Stimulated activated CD4-positive, alpha-beta T cell treated with anti-CD3 and anti-CD28 coated beads, Interleukin-1b, Interleukin-23, amount 100 ng/mL, for 24 hours (primary cell): Measurements from ENCODE around the gene BAX.

Source experiments
- DNase-seq, 4 experiments: peaks; one replicate each; pipeline ENCODE4 v3.0.0-alpha.2; 2020; ENCODE audit warnings: low read depth in 4 of 4, low spot score in 1 of 4

BAX gene

GRCh38 chr19:49010453-49010852 is 55.8 kb downstream of the BAX start:
- no peak for DNase-seq

GRCh38 chr19:49011194-49011593 is 56.5 kb downstream of the BAX start:
- DNase-seq = no peak
